ENCODE measurements around the gene GNB5. TPM values are rescaled to one million over a fixed set of nuclear protein-coding genes. Genes with fewer than 3 reads are reported as not detected.

The GNB5 gene
- total RNA-seq, 2 donors from 2014 or later = 30.1 to 38.5 TPM

GRCh38 chr15:52115598-52116427 lies 75.4 kb downstream of the GNB5 start:
- H3K27me3 ChIP-seq = no peaks in the 10 kb centered on the region
- H3K4me3 ChIP-seq = no peak overlapping the region
- H3K36me3 ChIP-seq = no peaks in the 10 kb centered on the region
- H3K27ac ChIP-seq = no peak overlapping the region
- no peaks in the 10 kb centered on the region for H3K9me3 ChIP-seq
- TF ChIP-seq CTCF (IDR thresholded peaks at IDR 0.05) = no peak
- H3K4me1 ChIP-seq = peaks cover 0 to 12% of the 10 kb centered on the region in 2 donors
- no peak for DNase-seq (ENCODE audit: low spot score)

DNA sequence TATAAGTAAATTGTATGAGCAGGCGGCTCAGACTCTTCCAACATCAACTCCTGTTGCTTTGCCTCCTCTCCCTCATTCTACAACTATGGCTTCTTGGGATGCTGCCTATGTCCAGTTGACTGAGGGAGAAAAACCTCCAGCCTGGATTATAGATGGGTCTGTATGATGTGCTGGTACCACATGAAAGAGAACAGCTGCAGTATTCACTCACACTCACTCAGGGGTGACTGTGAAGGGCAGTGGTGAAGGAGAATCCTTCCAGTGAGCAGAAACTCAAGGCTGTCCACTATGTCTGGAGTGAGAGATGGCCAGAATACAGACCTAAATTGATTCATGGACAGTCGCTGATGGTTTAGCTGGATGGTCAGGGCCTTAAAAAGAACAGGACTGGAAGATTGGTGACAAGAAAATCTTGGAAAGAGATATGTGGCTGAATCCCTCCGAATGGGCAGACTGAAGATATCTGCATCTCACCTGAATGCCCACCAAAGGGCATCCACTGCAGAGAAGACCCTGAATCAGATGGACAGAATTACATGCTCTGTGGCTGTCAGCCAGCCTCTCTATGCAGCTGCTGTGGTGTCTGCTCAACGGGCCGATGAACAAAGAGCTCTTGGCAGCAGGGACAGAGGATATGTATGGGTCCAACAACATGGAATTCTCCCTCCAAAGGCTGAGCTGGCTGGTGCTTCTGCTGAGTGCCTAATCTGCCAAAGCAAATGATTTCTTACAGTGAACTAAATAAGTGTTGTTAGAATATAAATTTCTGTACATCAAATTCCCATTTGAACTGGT lies 76.7 kb downstream of the GNB5 start:
- Histone ChIP-seq H3K27me3 (no peaks in the 10 kb centered on the region), H3K4me3 (no peak overlapping the region), H3K27ac (no peak overlapping the region), H3K4me1 (peaks cover 0 to 12% of the 10 kb centered on the region in 2 donors), H3K9me3 (no peaks in the 10 kb centered on the region), H3K36me3 (no peaks in the 10 kb centered on the region)
- peak; percentile 46 for DNase-seq (ENCODE audit: low spot score)
- TF ChIP-seq CTCF (IDR thresholded peaks at IDR 0.05) = no peak

DNA sequence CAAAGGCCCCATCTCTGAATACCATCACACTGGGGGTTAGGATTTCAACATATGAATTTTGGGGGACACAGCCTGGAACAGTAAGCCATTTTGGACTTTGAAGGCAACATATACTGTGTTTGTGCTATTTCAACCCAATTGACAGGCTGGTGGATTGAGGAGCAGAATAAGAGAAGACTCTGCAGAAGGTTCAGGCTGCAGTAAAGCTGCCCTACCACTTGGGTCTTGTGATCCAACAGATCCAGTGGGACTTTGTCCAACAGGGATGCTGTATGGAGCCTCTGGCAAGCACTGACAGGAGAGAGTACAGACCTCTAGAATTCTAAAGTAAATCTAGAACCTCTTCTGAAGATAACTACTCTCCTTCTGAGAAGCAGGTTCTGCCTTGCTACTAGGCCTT lies 77.5 kb downstream of the GNB5 start:
- no peak for TF ChIP-seq CTCF (IDR thresholded peaks at IDR 0.05)
- Histone ChIP-seq H3K4me1 (peaks cover 0 to 12% of the 10 kb centered on the region in 2 donors), H3K27me3 (no peaks in the 10 kb centered on the region), H3K27ac (no peak overlapping the region), H3K36me3 (no peaks in the 10 kb centered on the region), H3K9me3 (no peaks in the 10 kb centered on the region), H3K4me3 (no peak overlapping the region)
- peak; percentile 16 for DNase-seq (ENCODE audit: low spot score)

DNA sequence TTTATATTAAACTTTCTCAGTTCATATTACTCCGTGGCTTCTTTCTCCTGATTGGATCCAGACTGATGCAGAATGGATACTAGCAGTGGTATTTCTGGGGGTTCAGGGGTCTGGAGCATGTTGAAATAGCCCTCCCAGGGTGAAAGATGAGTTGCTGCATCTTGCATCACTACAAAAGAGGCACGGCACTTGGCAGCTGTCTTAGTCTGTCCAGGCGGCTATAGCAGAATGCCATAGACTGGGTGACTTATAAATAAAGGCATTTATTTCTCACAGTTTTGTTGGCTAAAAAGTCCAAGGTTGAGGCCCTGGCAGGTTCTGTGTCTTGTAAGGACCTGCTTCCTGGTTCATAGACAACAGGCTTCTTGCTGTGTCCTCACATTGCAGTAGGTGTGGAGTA lies 78.0 kb downstream of the GNB5 start:
- no peaks in the 10 kb centered on the region for H3K27me3 ChIP-seq
- no peak overlapping the region for H3K27ac ChIP-seq
- DNase-seq (ENCODE audit: low spot score) = peak; percentile 55
- H3K36me3 ChIP-seq = no peaks in the 10 kb centered on the region
- H3K4me3 ChIP-seq = no peak overlapping the region
- TF ChIP-seq CTCF (IDR thresholded peaks at IDR 0.05) = no peak
- peaks cover 0 to 12% of the 10 kb centered on the region in 2 donors for H3K4me1 ChIP-seq
- H3K9me3 ChIP-seq = no peaks in the 10 kb centered on the region

- peak overlapping the region; percentile 24 to 41 for H3K4me3 ChIP-seq
- H3K36me3 ChIP-seq = no peaks in the 10 kb centered on the region
- no peaks in the 10 kb centered on the region for H3K27me3 ChIP-seq
- no peak overlapping the region for H3K27ac ChIP-seq
- TF ChIP-seq CTCF (IDR thresholded peaks at IDR 0.05) = peak in 1 of 2 donors; percentile 15
- peak; percentile 54 for DNase-seq (ENCODE audit: low spot score)
- H3K9me3 ChIP-seq = no peaks in the 10 kb centered on the region
- peaks cover 0 to 12% of the 10 kb centered on the region in 2 donors for H3K4me1 ChIP-seq
Measured at GRCh38 chr15:52112203-52112750, 78.9 kb downstream of the GNB5 start.
